Neutrophil (primary cell): ENCODE data around the gene SUOX.
"Not testable (repeated sequence)": the region's sequence is repeated elsewhere in the genome, so short reads cannot be mapped to it uniquely, and the experiment has no call there.

ENCODE experiments used
- H3K27ac ChIP-seq: fragments of 200-600 bp; sonication (generic); 2 replicates; pipeline ENCODE4 v1.5.1; 2016; ENCODE audit warnings: mild to moderate bottlenecking, moderate library complexity
- H3K27me3 ChIP-seq: fragments of 200-600 bp; sonication (generic); 2 replicates; pipeline ENCODE4 v1.6.0; 2016; ENCODE audit warnings: mild to moderate bottlenecking
- H3K36me3 ChIP-seq: fragments of 200-600 bp; sonication (generic); 2 replicates; pipeline ENCODE4 v1.5.1; 2017
- H3K4me1 ChIP-seq, 2 experiments: fragments of 200-600 bp in 1 of 2; sonication (generic) in 1 of 2; 1 replicate in 1 of 2; 2 replicates in 1 of 2; pipeline versions ENCODE4 v1.5.1 to v1.6.1; 2013 to 2016; ENCODE audit warnings: low read depth in 1 of 2, low read length in 1 of 2, mild to moderate bottlenecking in 1 of 2, moderate library complexity in 1 of 2; ENCODE audit not compliant: control insufficient read depth in 1 of 2, insufficient read depth in 1 of 2
- H3K4me3 ChIP-seq, 2 experiments: fragments of 200-600 bp in 1 of 2; sonication (generic) in 1 of 2; 1 replicate in 1 of 2; 2 replicates in 1 of 2; pipeline ENCODE4 v1.5.1; 2013 to 2016; ENCODE audit warnings: low read depth in 1 of 2, low read length in 1 of 2, mild to moderate bottlenecking in 1 of 2, moderate library complexity in 1 of 2
- H3K9me3 ChIP-seq: fragments of 200-600 bp; sonication (generic); 2 replicates; pipeline ENCODE4 v1.5.1; 2016
- TF ChIP-seq, protein P1 (sequence below): fragments of 200-600 bp; sonication (generic); IDR thresholded peaks from 2 replicates; pipeline ENCODE4 v1.5.1; 2016; ENCODE audit warnings: antibody characterized with exemption

The SUOX gene

DNA sequence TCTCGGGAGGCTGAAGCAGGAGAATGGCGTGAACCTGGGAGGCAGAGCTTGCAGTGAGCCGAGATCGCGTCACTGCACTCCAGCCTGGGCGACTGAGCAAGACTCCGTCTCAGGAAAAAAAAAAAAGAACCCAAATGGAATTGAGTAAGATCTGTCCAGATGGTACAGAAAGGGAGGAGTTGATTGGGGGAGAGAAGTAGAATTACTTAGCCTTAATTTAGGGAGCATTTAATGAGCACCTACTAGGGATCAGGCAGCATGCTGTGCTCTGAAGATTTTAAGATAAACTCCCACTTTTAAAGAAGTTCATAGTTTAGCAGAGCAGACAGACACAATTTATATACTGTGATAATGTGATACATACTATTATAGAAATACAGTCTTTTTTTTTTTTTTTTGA is 18.7 kb upstream of the SUOX start:
- H3K4me3 ChIP-seq: no peak overlapping the region
- H3K4me1 ChIP-seq: peaks cover 72 to 85% of the 10 kb centered on the region in 2 experiments
- TF ChIP-seq, protein P1, sequence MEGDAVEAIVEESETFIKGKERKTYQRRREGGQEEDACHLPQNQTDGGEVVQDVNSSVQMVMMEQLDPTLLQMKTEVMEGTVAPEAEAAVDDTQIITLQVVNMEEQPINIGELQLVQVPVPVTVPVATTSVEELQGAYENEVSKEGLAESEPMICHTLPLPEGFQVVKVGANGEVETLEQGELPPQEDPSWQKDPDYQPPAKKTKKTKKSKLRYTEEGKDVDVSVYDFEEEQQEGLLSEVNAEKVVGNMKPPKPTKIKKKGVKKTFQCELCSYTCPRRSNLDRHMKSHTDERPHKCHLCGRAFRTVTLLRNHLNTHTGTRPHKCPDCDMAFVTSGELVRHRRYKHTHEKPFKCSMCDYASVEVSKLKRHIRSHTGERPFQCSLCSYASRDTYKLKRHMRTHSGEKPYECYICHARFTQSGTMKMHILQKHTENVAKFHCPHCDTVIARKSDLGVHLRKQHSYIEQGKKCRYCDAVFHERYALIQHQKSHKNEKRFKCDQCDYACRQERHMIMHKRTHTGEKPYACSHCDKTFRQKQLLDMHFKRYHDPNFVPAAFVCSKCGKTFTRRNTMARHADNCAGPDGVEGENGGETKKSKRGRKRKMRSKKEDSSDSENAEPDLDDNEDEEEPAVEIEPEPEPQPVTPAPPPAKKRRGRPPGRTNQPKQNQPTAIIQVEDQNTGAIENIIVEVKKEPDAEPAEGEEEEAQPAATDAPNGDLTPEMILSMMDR: no peak
- H3K9me3 ChIP-seq: no peaks in the 10 kb centered on the region
- peaks cover 14% of the 10 kb centered on the region for H3K36me3 ChIP-seq
- no peaks in the 10 kb centered on the region for H3K27me3 ChIP-seq
- H3K27ac ChIP-seq: peak overlapping the region; percentile 65

DNA sequence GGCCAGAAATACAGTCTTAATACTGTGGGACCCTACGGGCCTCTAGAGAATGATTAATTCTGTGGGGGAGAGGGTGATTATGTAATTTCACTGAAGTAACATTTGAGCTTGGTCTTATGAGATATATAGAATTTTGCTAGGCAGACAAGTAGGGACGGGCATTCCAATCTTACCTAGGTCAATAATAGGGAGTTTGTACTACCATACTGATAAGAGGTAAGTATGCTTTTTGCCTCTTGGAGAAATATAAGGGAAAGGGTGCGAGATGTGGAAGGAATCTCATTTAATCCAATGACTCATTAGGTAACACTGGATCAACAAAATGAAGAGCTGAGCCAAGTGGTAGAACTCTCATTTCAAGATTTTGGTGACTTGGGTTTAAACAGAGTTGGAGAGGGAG is 18.0 kb upstream of the SUOX start:
- no peaks in the 10 kb centered on the region for H3K9me3 ChIP-seq
- H3K27ac ChIP-seq: peak overlapping the region; percentile 65
- H3K4me1 ChIP-seq: peaks cover 79 to 92% of the 10 kb centered on the region in 2 experiments
- TF ChIP-seq, protein P1: no peak
- no peaks in the 10 kb centered on the region for H3K27me3 ChIP-seq
- H3K36me3 ChIP-seq: peaks cover 18% of the 10 kb centered on the region
- no peak overlapping the region for H3K4me3 ChIP-seq

DNA sequence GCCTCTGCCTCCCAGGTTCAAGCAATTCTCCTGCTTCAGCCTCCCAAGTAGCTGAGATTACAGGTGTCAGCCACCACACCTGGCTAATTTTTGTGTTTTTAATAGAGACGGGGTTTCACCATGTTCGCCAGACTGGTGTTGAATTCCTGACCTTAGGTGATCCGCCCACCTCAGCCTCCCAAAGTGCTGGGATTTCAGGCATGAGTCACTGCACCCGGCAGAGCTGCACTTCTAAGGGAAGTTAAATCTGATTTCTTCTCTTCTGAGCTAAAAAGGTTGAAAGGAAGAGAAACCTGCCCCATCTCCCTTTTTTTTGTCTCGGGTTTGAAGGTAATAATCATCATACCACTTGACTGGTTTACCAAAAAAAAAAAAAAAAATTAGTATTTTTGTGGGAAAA is 15.2 kb upstream of the SUOX start:
- not testable (repeated sequence) for H3K4me3 ChIP-seq, H3K27me3 ChIP-seq, H3K9me3 ChIP-seq
- Histone ChIP-seq H3K36me3 (peaks cover 30% of the 10 kb centered on the region), H3K4me1 (peaks cover 74 to 86% of the 10 kb centered on the region in 2 experiments), H3K27ac (peak overlapping the region; percentile 73)

DNA sequence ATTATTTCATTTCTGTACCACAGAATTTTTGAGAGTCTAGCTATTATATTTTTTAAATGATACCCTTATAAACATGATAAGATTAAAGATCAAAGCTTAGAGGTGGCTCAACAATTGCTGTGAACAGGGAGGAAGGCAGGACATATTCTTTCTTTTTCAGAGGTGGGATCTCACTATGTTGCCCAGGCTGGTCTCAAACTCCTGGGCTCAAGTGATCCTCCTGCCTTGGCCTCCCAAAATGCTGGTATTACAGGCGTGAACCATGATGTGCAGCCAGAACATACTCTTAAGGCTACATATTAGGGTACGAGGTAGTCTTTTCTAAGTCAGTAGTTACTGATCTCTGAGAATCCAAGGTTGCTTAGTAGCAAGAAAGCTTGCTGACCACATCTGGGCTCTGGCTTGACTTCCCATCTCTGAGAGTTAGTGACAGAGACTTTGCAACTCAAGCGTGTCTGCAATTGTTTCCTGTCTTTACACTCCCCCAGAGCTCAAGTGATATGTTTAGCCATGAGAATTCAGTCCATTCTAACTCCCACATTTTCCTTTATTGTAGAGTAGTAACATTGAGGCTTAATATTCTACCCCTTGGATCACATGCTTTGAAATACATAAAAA is 14.6 kb upstream of the SUOX start:
- H3K4me1 ChIP-seq: peaks cover 69 to 80% of the 10 kb centered on the region in 2 experiments
- TF ChIP-seq, protein P1: no peak
- no peak overlapping the region for H3K4me3 ChIP-seq
- H3K9me3 ChIP-seq: no peaks in the 10 kb centered on the region
- H3K27me3 ChIP-seq: no peaks in the 10 kb centered on the region
- peaks cover 36% of the 10 kb centered on the region for H3K36me3 ChIP-seq
- peak overlapping the region; percentile 73 for H3K27ac ChIP-seq

DNA sequence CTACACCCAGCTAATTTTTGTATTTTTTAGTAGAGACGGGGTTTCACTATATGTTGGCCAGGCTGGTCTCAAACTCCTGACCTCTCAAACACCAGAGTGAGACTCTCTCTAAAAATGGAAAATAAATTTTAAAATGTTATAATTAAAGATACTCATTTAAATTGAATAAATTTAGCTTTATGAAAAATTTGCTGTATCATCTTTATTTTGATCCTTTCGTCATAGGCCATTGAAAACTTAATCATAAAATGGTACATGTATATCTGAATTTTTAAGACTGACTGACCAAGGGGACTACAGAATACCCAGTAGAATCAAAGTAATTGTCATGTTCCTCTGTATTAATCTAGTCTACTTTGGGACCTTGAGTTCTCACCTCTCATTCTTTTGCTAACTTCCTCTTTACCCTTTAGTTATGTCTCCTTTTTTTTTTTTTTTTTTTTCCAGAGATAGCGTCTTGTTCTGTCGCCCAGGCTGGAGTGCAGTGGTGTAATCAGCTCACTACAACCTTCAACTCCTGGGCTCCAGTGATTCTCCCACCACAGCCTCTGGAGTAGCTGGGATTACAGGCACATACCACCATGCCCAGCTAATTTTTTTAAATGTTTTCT is 13.7 kb upstream of the SUOX start:
- TF ChIP-seq, protein P1: no peak
- Histone ChIP-seq H3K4me1 (peaks cover 60 to 72% of the 10 kb centered on the region in 2 experiments), H3K27me3 (no peaks in the 10 kb centered on the region), H3K27ac (peak overlapping the region; percentile 73), H3K4me3 (no peak overlapping the region), H3K36me3 (peaks cover 45% of the 10 kb centered on the region), H3K9me3 (no peaks in the 10 kb centered on the region)

DNA sequence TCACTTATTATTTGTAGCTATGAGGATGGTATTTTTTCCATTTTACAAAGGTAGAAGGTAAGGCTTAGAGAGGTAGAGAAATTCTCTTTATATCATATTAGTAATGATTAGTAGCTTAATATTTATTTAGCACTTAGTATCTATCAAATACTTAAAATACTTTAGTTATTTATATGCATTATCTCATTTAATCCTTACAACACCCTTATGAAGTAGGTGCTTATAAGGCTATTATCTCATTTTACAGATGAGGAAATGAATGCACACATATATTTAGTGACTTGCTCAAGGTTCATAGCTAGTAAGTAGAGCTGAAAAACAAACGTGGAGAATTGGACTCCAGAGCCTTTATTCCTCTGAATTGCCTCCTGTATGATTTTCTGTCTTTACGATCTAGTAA is 12.2 kb upstream of the SUOX start:
- TF ChIP-seq, protein P1: no peak
- peak overlapping the region; percentile 73 for H3K27ac ChIP-seq
- no peak overlapping the region for H3K4me3 ChIP-seq
- H3K27me3 ChIP-seq: no peaks in the 10 kb centered on the region
- H3K9me3 ChIP-seq: no peaks in the 10 kb centered on the region
- peaks cover 60% of the 10 kb centered on the region for H3K36me3 ChIP-seq
- H3K4me1 ChIP-seq: peaks cover 46 to 57% of the 10 kb centered on the region in 2 experiments
